ENCODE data around the gene HIC2. TPM values are rescaled to one million over a fixed set of nuclear protein-coding genes. Genes with fewer than 3 reads are reported as not detected.
A peak's percentile ranks its signal among the peaks of the same experiment; 100 is the strongest.
"Not testable (repeated sequence)": the region's sequence is repeated elsewhere in the genome, so short reads cannot be mapped to it uniquely, and the experiment has no call there.

HIC2 gene
- polyA plus RNA-seq, 4 donors = 8.5 to 12.3 (median 10.7) TPM

- no peak for DNase-seq (ENCODE audit: low read depth in 4 of 4, low spot score in 2 of 4)
Observed at GRCh38 chr22:21449531-21450319, 32.6 kb downstream of the HIC2 start.

GRCh38 chr22:21450320-21450831 lies 33.2 kb downstream of the HIC2 start:
- no peak for DNase-seq (ENCODE audit: low read depth in 4 of 4, low spot score in 2 of 4)

GRCh38 chr22:21450858-21451353 lies 33.7 kb downstream of the HIC2 start:
- DNase-seq (ENCODE audit: low read depth in 4 of 4, low spot score in 2 of 4) = no peak

DNA sequence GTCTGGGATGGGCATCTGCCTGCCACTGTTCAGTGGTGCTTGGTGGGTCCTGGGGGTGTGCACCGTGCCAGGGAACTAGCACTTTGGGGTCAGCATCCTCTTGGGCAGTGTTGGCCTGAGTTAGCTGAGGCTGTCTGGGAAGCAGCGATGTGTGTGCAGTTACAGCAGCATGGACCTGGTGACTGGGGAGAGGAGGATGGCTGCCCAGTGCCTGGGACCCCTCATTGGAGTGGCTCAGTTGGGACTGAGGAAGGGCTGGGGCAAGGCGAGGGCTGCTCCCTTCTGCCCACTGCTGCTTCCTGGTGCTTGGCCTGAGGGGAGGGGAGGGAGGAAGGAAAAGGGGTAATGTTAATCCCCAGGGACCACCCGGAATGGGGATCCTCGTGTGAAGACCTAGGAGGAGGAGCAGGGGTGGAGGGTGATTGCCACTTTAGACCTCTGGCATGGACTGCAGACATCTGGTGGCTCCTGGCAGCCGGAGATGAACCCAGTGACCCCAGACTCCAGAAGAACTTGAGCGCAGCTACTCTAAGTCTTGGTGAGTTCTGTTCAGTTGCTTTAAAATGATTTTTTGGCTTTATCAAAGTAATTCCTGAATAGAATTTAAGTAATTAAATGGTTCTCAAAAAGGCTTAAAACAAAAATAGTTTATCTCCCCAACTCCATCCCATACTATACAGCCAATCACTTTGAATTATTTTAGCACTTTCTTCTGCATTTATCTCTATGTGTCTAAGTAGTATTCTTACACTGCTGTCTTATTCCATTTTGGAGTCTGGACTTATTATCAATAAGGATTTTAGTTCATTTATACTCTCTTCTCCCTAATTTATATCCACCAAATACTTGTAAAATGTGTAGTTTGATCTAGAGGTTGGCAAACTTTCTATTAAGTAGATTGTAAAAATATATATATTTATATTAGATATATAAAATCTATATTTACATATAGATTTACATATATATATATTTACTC lies 34.7 kb downstream of the HIC2 start:
- no peak for DNase-seq (ENCODE audit: low read depth in 4 of 4, low spot score in 2 of 4)

DNA sequence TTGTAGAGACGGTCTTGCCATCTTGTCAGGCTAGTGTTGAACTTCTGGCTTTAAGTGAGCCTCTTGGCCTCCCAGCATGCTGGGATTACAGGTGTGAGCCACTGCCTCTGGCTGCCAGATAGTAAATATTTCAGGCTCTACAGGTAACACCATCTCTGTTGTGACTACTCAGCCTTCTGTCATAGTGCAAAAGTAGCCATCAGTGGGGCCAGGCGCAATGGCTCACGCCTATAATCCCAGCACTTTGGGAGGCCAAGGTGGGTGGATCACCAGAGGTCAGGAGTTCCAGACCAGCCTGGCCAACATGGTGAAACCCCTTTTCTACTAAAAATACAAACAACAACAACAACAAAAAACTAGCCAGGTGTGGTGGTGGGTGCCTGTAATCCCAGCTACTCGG lies 35.5 kb downstream of the HIC2 start:
- not testable (repeated sequence) for DNase-seq (ENCODE audit: low read depth in 4 of 4, low spot score in 2 of 4)

DNA sequence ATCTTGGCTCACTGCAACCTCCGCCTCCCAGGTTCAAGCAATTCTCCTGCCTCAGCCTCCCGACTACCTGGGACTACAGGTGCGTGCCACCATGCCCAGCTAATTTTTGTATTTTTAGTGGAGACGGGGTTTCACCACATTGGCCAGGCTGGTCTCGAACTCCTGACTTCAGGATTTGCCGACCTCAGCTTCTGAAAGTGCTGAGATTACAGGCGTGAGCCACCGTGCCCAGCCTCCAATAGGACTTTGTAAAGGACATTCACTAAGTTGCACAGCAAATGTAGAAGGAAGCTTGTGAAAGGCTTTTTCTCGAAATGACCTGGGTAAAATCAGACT lies 37.8 kb downstream of the HIC2 start:
- not testable (repeated sequence) for DNase-seq (ENCODE audit: low read depth in 4 of 4, low spot score in 2 of 4)

GRCh38 chr22:21455334-21456089 lies 38.3 kb downstream of the HIC2 start:
- no peak for DNase-seq (ENCODE audit: low read depth in 4 of 4, low spot score in 2 of 4)

- DNase-seq (ENCODE audit: low read depth in 4 of 4, low spot score in 2 of 4) = no peak
Observed at GRCh38 chr22:21457023-21457787, 40.0 kb downstream of the HIC2 start.

GRCh38 chr22:21462672-21463071 lies 45.5 kb downstream of the HIC2 start:
- not testable (repeated sequence) for DNase-seq (ENCODE audit: low read depth in 4 of 4, low spot score in 2 of 4)

- DNase-seq (ENCODE audit: low read depth in 4 of 4, low spot score in 2 of 4) = not testable (repeated sequence)
Observed at GRCh38 chr22:21467337-21468193, 50.4 kb downstream of the HIC2 start, which contains the start of gene TMEM191C. Gene TMEM191C, plus strand, starts transcription at chr22:21467387. Its CDS starts 73 bp downstream, at chr22:21467460.

GRCh38 chr22:21468194-21469096 lies 51.3 kb downstream of the HIC2 start:
- DNase-seq (ENCODE audit: low read depth in 4 of 4, low spot score in 2 of 4) = peak; percentile 37 to 59 (median 56)

GRCh38 chr22:21469097-21469994 lies 52.2 kb downstream of the HIC2 start:
- not testable (repeated sequence) for DNase-seq (ENCODE audit: low read depth in 4 of 4, low spot score in 2 of 4)

DNA sequence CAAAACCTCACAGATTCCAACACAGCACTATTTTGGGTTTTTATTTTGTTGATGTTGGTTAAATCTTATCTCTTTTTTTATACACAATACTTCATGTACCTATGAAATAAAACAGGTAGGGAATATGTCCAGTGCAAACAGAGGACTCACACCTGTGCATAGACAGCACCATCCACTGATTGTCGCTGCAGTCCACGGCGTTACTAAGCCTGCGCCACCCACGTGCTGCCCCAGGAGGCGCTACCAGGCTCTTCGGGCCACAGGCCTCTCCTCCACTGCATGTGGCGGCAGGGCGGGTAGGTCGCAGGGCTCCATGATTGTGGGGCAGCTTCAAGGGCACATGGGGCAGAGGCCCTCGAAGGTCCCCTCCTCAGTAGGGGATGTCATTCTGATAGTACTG lies 55.8 kb downstream of the HIC2 start:
- DNase-seq (ENCODE audit: low read depth in 4 of 4, low spot score in 2 of 4) = not testable (repeated sequence)

DNA sequence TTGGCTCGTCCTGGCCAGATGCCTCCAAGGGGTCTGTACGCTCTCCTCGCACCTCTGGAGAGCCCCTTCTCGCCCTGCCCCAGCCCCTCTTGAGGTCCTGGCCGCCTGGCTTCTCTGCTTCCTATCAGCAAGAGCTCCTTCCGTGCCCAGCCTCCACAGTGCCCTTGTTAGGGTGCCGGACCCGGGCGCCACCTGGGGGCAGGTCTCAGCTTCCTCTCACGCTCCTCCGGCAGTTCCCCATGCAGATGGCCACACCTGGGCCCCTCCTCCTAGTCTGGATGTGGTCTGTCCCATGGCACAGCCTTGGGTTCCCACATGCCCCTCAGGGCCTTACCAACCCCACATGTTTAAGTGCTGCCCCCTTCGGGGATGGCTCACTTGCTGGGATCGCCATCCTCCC lies 56.5 kb downstream of the HIC2 start:
- not testable (repeated sequence) for DNase-seq (ENCODE audit: low read depth in 4 of 4, low spot score in 2 of 4)

DNA sequence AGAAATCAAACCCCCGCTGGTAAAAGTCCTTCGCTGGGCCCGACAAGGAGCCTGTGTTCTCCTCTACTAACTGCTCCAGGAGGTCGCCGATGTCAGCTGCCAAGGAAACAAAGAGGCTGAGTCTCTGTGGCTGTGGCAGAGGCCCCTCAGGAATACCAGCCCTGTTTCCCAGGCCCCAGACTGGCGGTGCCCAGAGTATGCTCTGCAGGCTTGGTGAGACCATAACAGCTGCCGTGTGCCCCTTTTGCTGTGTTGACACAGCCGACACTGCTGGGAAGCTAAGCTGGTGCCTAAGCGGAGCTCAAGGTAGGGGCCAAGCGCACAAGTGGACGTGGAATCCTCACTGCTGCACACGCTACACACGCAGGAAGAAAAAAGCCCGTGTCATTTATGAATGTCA lies 66.9 kb downstream of the HIC2 start:
- not testable (repeated sequence) for DNase-seq (ENCODE audit: low read depth in 4 of 4, low spot score in 2 of 4)

DNA sequence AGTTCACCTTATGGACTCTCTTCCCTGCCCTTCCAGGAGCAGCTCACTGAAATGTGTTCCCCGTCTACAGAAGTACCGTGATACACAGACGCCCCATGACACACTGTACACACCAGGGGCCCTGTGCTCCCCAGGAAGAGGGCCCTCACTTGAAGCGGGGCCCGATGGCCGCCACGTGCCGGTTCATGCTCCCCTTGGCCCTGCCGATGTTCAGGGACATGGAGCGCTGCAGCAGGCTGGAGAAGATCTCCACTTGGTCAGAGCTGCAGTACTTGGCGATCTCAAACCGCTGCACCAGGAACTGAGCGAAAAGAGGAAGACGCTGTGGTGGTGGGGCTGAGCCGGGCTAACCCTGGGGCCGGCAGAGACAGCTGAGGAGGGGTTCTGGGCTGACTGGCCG lies 70.6 kb downstream of the HIC2 start:
- DNase-seq (ENCODE audit: low read depth in 4 of 4, low spot score in 2 of 4) = not testable (repeated sequence)

All from left renal cortex interstitium (tissue), 4 donors.